A549 (cell line): ENCODE measurements around the gene ZNF775.

Experiments
- BHLHE40 ChIP-seq: IDR thresholded peaks from 2 replicates; pipeline ENCODE4 v1.6.1; 2012; ENCODE audit warnings: low read depth, low read length, inconsistent platforms
- CBX8 ChIP-seq: fragments of 200-600 bp; sonication (generic); IDR thresholded peaks from 2 replicates; pipeline ENCODE4 v1.6.1; 2016
- CTCF ChIP-seq: fragments of >200 bp; sonication (Bioruptor Twin); formaldehyde crosslinking; IDR thresholded peaks from 3 replicates; pipeline ENCODE4 v1.5.1; 2016
- HMGXB4 ChIP-seq: fragments of 250-450 bp; sonication (Bioruptor Pico); IDR thresholded peaks from 2 replicates; pipeline ENCODE4 v1.5.0; 2021; ENCODE audit warnings: mild to moderate bottlenecking, moderate library complexity, borderline replicate concordance
- MAX ChIP-seq: IDR thresholded peaks from 2 replicates; pipeline ENCODE4 v1.6.1; 2012
- POLR2A ChIP-seq: IDR thresholded peaks from 2 replicates; pipeline ENCODE4 v1.6.1; 2012; ENCODE audit warnings: mild to moderate bottlenecking, low read length
- RFX5 ChIP-seq: fragments of 450-650 bp; IDR thresholded peaks from 2 replicates; pipeline ENCODE4 v1.7.1; 2014; ENCODE audit warnings: antibody characterized with exemption, mild to moderate bottlenecking, moderate library complexity
- USF2 ChIP-seq: fragments of 450-650 bp; IDR thresholded peaks from 2 replicates; pipeline ENCODE4 v1.6.1; 2014; ENCODE audit warnings: antibody characterized with exemption

GRCh38 chr7:150435047-150435389 lies 55.9 kb downstream of the ZNF775 start:
- TF ChIP-seq CTCF (no peak), POLR2A (no peak), BHLHE40 (no peak), CBX8 (no peak), USF2 (no peak), MAX (no peak), RFX5 (no peak), HMGXB4 (no peak)
